Lower leg skin (tissue), 4 donors: Measurements from ENCODE around the gene MAP3K19. TPM values are rescaled to one million over a fixed set of nuclear protein-coding genes. Genes with fewer than 3 reads are reported as not detected.
"Not testable (repeated sequence)": the region's sequence is repeated elsewhere in the genome, so short reads cannot be mapped to it uniquely, and the experiment has no call there.

Source experiments
- DNase-seq, 2 donors: peaks; one replicate each; pipeline ENCODE4 v3.0.0-alpha.2; 2019; ENCODE audit warnings: low spot score in 2 of 2
- H3K4me3 ChIP-seq: fragments of 200-600 bp; sonication (generic); 2 replicates; pipeline ENCODE4 v1.5.1; 2017; ENCODE audit warnings: mild to moderate bottlenecking, low read depth; ENCODE audit not compliant: poor library complexity, severe bottlenecking
- CTCF ChIP-seq, 3 donors: fragments of 450-650 bp; IDR thresholded peaks; one replicate each; pipeline ENCODE4 v1.5.1; 2016; ENCODE audit warnings: antibody characterized with exemption in 3 of 3, mild to moderate bottlenecking in 3 of 3, moderate library complexity in 2 of 3
- POLR2A ChIP-seq, 2 donors: fragments of 450-650 bp; IDR thresholded peaks; one replicate each; pipeline ENCODE4 v1.6.1; 2016 to 2017; ENCODE audit warnings: antibody characterized with exemption in 2 of 2, mild to moderate bottlenecking in 1 of 2, moderate library complexity in 1 of 2
- WGBS, 2 donors: methylation state at CpG; one replicate each; pipeline ENCODE4 v1.1.5; 2018; 5-methylcytosine and 5-hydroxymethylcytosine counted together
- intact Hi-C: fragments of 100-400 bp; cut with DNase I; formaldehyde crosslinking; loops from one replicate; pipeline ENCODE4 v1.15.0; 2023; ENCODE audit warnings: low total_unique reads
- total RNA-seq, 4 donors: library from RNA; depleted of rRNA; stranded (reverse); fragments of >200 nt; gene quantifications; one replicate each; pipeline ENCODE4 v1.1.0, GENCODE V29; 2016

The MAP3K19 gene
- total RNA-seq, 4 donors from 2014 or later = not detected

- WGBS, 2 donors = 73 to 85% methylated on average over 3 of the region's 3 CpGs
- no peak for TF ChIP-seq POLR2A (IDR thresholded peaks at IDR 0.05)
- TF ChIP-seq CTCF (IDR thresholded peaks at IDR 0.05) = no peak
- no peak for DNase-seq
- no peak overlapping the region for H3K4me3 ChIP-seq
- intact Hi-C loops = no loop called here
Measured at GRCh38 chr2:135050132-135050531, 2.9 kb upstream of the MAP3K19 start.

GRCh38 chr2:135048122-135048521 is 875 bp upstream of the MAP3K19 start:
- no peak for DNase-seq
- WGBS, 2 donors = 85 to 87% methylated on average over 6 of the region's 6 CpGs
- H3K4me3 ChIP-seq = no peak overlapping the region
- intact Hi-C loops = no loop called here
- no peak for TF ChIP-seq POLR2A (IDR thresholded peaks at IDR 0.05)
- TF ChIP-seq CTCF (IDR thresholded peaks at IDR 0.05) = no peak

- H3K4me3 ChIP-seq = no peak overlapping the region
- intact Hi-C loops = no loop called here
- 58 to 65% methylated on average over 2 of the region's 2 CpGs for WGBS, 2 donors
- no peak for DNase-seq
- TF ChIP-seq CTCF (IDR thresholded peaks at IDR 0.05) = no peak
- no peak for TF ChIP-seq POLR2A (IDR thresholded peaks at IDR 0.05)
Measured at GRCh38 chr2:135043345-135043744, 3.9 kb downstream of the MAP3K19 start.

DNA sequence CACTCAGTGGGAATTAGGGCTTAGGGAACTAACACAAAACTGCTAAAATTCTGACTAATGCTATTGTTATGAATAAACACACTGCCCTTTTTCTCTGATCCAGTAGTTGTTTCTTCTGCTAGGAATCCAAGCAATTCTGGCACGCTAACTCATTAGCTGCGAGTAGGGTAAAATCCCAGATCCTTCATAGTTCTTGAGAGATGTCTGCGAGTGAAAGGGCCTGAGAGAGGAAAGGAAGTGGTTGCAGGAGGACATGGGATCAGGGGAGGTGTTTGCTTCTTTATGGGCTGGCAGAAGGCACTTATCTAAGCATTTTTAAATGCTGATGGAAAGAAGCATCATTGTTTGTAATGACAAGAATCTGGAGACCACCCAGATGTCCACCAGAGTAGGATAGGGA is 9.4 kb downstream of the MAP3K19 start:
- 82 to 94% methylated on average over 3 of the region's 3 CpGs for WGBS, 2 donors
- no peak overlapping the region for H3K4me3 ChIP-seq
- intact Hi-C loops = no loop called here
- no peak for DNase-seq
- no peak for TF ChIP-seq POLR2A (IDR thresholded peaks at IDR 0.05)
- no peak for TF ChIP-seq CTCF (IDR thresholded peaks at IDR 0.05)

DNA sequence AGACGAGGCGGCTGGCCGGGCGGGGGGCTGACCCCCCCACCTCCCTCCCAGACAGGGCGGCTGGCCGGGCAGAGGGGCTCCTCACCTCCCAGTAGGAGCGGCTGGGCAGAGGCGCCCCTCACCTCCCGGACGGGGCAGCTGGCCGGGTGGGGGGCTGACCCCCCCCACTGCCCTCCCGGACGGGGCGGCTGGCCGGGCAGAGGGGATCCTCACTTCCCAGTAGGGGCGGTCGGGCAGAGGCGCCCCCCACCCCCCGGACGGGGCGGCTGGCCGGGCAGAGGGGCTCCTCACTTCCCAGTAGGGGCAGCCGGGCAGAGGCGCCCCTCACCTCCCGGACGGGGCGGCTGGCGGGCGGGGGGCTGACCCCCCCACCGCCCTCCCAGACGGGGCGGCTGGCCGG is 14.0 kb downstream of the MAP3K19 start:
- intact Hi-C loops, H3K4me3 ChIP-seq, DNase-seq: not testable (repeated sequence)
- WGBS, 2 donors = 88% methylated on average over 10 of the region's 33 CpGs; no CpG with 5 or more reads in 1 of the 2 donors

DNA sequence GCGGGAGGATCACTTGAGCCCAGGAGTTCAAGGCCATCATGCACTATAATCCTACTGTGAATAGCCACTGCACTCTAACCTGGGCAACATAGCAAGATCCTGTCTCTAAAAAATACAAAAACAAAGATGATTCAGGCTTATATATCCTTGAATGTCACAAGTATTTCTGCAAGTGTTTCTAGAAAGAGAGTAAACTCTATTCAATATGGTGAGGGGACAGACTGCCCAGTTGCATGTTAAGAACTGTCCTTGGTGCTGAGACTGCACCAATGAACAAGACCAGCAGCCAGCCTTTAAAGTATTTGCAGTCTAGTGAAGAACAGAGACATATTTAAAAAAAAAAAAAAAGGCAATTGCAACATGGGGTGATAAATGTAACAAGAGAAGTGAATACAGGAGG is 16.4 kb downstream of the MAP3K19 start:
- WGBS, 2 donors = 96 to 97% methylated on average over 1 of the region's 1 CpG
- DNase-seq = no peak
- TF ChIP-seq CTCF (IDR thresholded peaks at IDR 0.05) (no peak), POLR2A (IDR thresholded peaks at IDR 0.05) (no peak)
- intact Hi-C loops = no loop called here
- H3K4me3 ChIP-seq = no peak overlapping the region
